ENCODE results near the gene ST7L.

ST7L gene

GRCh38 chr1:112563341-112563740 is 55.6 kb downstream of the ST7L start:
- H3K36me3 ChIP-seq (ENCODE audit: control insufficient read depth, insufficient read depth, low read length) = no peaks in the 10 kb centered on the region
- no peaks in the 10 kb centered on the region for H3K4me1 ChIP-seq (ENCODE audit: control insufficient read depth, insufficient read depth, low read length)
- no peaks in the 10 kb centered on the region for H3K27me3 ChIP-seq (ENCODE audit: control insufficient read depth, insufficient read depth, low read length)
- H3K27ac ChIP-seq (ENCODE audit: low read depth, low read length) = no peak overlapping the region
- no peak overlapping the region for H3K9ac ChIP-seq (ENCODE audit: low read length)
- H3K4me3 ChIP-seq (ENCODE audit: low read length) = no peak overlapping the region

- Histone ChIP-seq H3K4me1 (ENCODE audit: control insufficient read depth, insufficient read depth, low read length) (no peaks in the 10 kb centered on the region), H3K36me3 (ENCODE audit: control insufficient read depth, insufficient read depth, low read length) (no peaks in the 10 kb centered on the region), H3K27ac (ENCODE audit: low read depth, low read length) (no peak overlapping the region), H3K4me3 (ENCODE audit: low read length) (no peak overlapping the region), H3K9ac (ENCODE audit: low read length) (no peak overlapping the region), H3K27me3 (ENCODE audit: control insufficient read depth, insufficient read depth, low read length) (no peaks in the 10 kb centered on the region)
Observed at GRCh38 chr1:112558634-112559033, 60.3 kb downstream of the ST7L start.

GRCh38 chr1:112557385-112557784 is 61.6 kb downstream of the ST7L start:
- H3K4me1 ChIP-seq (ENCODE audit: control insufficient read depth, insufficient read depth, low read length) = no peaks in the 10 kb centered on the region
- no peak overlapping the region for H3K4me3 ChIP-seq (ENCODE audit: low read length)
- no peaks in the 10 kb centered on the region for H3K27me3 ChIP-seq (ENCODE audit: control insufficient read depth, insufficient read depth, low read length)
- no peaks in the 10 kb centered on the region for H3K36me3 ChIP-seq (ENCODE audit: control insufficient read depth, insufficient read depth, low read length)
- no peak overlapping the region for H3K27ac ChIP-seq (ENCODE audit: low read depth, low read length)
- H3K9ac ChIP-seq (ENCODE audit: low read length) = no peak overlapping the region

DNA sequence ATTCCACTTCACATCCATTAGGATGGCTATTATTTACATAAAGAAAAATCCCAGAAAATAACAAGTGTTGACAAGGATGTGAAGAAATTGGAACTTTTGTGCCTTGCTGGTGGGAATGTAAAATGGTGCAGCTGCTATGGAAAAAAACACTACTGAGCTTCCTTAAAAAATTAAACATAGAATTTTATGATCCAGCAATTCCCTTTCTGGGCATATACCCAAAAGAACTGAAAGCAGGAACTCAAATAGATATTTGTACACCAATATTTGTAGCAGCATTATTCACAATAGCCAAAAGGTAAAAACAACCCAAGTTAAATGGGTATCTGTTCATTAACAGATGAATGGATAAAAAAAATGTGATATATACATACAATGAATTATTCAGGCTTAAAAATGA is 64.5 kb downstream of the ST7L start:
- H3K27ac ChIP-seq (ENCODE audit: low read depth, low read length) = no peak overlapping the region
- H3K27me3 ChIP-seq (ENCODE audit: control insufficient read depth, insufficient read depth, low read length) = no peaks in the 10 kb centered on the region
- no peak overlapping the region for H3K4me3 ChIP-seq (ENCODE audit: low read length)
- H3K4me1 ChIP-seq (ENCODE audit: control insufficient read depth, insufficient read depth, low read length) = no peaks in the 10 kb centered on the region
- no peak overlapping the region for H3K9ac ChIP-seq (ENCODE audit: low read length)
- no peaks in the 10 kb centered on the region for H3K36me3 ChIP-seq (ENCODE audit: control insufficient read depth, insufficient read depth, low read length)

DNA sequence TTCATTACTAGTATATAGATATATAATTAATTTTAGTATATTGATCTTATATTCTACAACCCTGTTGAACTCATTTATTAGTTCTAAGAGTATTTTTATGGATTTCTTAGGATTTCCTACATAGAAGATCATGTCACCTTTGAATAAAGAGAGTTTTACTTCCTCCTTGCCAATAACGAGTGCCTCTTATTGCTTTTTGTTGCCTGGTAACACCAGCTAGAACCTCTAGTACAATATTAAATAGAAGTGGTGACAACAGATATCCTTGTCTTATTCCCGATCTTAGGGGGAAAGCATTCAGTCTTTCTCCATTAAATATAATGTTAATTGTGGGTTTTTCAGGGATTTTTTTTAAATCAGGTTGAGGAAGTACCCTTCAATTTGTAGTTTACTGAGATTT is 69.4 kb downstream of the ST7L start:
- no peaks in the 10 kb centered on the region for H3K36me3 ChIP-seq (ENCODE audit: control insufficient read depth, insufficient read depth, low read length)
- H3K9ac ChIP-seq (ENCODE audit: low read length) = no peak overlapping the region
- H3K27me3 ChIP-seq (ENCODE audit: control insufficient read depth, insufficient read depth, low read length) = no peaks in the 10 kb centered on the region
- no peak overlapping the region for H3K27ac ChIP-seq (ENCODE audit: low read depth, low read length)
- H3K4me1 ChIP-seq (ENCODE audit: control insufficient read depth, insufficient read depth, low read length) = no peaks in the 10 kb centered on the region
- H3K4me3 ChIP-seq (ENCODE audit: low read length) = no peak overlapping the region

DNA sequence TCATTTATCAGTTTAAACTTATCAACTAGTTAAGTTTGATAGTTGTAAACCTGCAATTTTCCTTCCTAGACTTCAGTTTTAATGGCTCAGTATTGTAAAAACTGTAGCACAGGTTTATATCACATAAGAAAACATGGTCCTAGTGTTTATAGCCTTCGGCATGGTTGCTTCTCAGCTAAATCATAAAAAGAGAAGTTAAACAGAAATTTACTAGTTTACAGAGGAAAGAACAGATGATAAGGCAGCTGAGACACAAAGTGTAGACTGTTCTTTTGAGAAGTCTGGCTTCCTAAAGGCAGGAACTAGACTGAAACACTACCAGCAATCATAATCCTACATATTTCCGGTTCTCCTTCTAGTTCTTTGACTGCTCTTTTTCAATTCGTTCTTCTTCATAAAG is 70.4 kb downstream of the ST7L start:
- no peak overlapping the region for H3K9ac ChIP-seq (ENCODE audit: low read length)
- no peak overlapping the region for H3K4me3 ChIP-seq (ENCODE audit: low read length)
- no peak overlapping the region for H3K27ac ChIP-seq (ENCODE audit: low read depth, low read length)
- no peaks in the 10 kb centered on the region for H3K4me1 ChIP-seq (ENCODE audit: control insufficient read depth, insufficient read depth, low read length)
- no peaks in the 10 kb centered on the region for H3K27me3 ChIP-seq (ENCODE audit: control insufficient read depth, insufficient read depth, low read length)
- H3K36me3 ChIP-seq (ENCODE audit: control insufficient read depth, insufficient read depth, low read length) = no peaks in the 10 kb centered on the region

DNA sequence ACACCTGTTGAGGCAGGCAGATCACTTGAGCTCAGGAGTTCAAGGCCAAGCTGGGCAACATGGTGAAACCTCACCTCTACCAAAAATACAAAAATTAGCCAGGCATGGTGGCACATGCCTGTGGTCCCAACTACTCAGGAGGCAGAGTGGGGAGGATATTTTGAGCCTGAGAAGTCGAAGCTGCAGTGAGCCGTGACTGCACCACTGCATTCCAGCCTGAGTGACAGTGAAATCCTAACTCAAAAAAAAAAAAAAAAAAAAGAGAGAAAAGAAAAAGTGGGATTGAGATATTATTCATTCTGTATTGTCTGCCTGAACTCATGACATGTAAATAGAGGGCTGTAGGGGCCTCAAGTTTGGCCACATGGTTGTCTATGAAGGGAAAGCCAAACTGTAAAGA is 72.9 kb downstream of the ST7L start:
- H3K27ac ChIP-seq (ENCODE audit: low read depth, low read length) = no peak overlapping the region
- H3K4me1 ChIP-seq (ENCODE audit: control insufficient read depth, insufficient read depth, low read length) = no peaks in the 10 kb centered on the region
- peaks cover 3% of the 10 kb centered on the region for H3K36me3 ChIP-seq (ENCODE audit: control insufficient read depth, insufficient read depth, low read length)
- H3K9ac ChIP-seq (ENCODE audit: low read length) = no peak overlapping the region
- no peaks in the 10 kb centered on the region for H3K27me3 ChIP-seq (ENCODE audit: control insufficient read depth, insufficient read depth, low read length)
- no peak overlapping the region for H3K4me3 ChIP-seq (ENCODE audit: low read length)

- Histone ChIP-seq H3K4me3 (ENCODE audit: low read length) (no peak overlapping the region), H3K27ac (ENCODE audit: low read depth, low read length) (no peak overlapping the region), H3K4me1 (ENCODE audit: control insufficient read depth, insufficient read depth, low read length) (no peaks in the 10 kb centered on the region), H3K36me3 (ENCODE audit: control insufficient read depth, insufficient read depth, low read length) (peaks cover 5% of the 10 kb centered on the region), H3K9ac (ENCODE audit: low read length) (no peak overlapping the region), H3K27me3 (ENCODE audit: control insufficient read depth, insufficient read depth, low read length) (no peaks in the 10 kb centered on the region)
Observed at GRCh38 chr1:112544751-112545150, 74.2 kb downstream of the ST7L start.

GRCh38 chr1:112544011-112544688 is 74.8 kb downstream of the ST7L start:
- no peaks in the 10 kb centered on the region for H3K4me1 ChIP-seq (ENCODE audit: control insufficient read depth, insufficient read depth, low read length)
- no peak overlapping the region for H3K9ac ChIP-seq (ENCODE audit: low read length)
- H3K27ac ChIP-seq (ENCODE audit: low read depth, low read length) = peak overlapping the region; percentile 33
- peaks cover 5% of the 10 kb centered on the region for H3K36me3 ChIP-seq (ENCODE audit: control insufficient read depth, insufficient read depth, low read length)
- H3K4me3 ChIP-seq (ENCODE audit: low read length) = no peak overlapping the region
- no peaks in the 10 kb centered on the region for H3K27me3 ChIP-seq (ENCODE audit: control insufficient read depth, insufficient read depth, low read length)

GRCh38 chr1:112542206-112542973 is 76.6 kb downstream of the ST7L start:
- no peak overlapping the region for H3K27ac ChIP-seq (ENCODE audit: low read depth, low read length)
- H3K4me1 ChIP-seq (ENCODE audit: control insufficient read depth, insufficient read depth, low read length) = no peaks in the 10 kb centered on the region
- no peak overlapping the region for H3K4me3 ChIP-seq (ENCODE audit: low read length)
- H3K27me3 ChIP-seq (ENCODE audit: control insufficient read depth, insufficient read depth, low read length) = no peaks in the 10 kb centered on the region
- peaks cover 5% of the 10 kb centered on the region for H3K36me3 ChIP-seq (ENCODE audit: control insufficient read depth, insufficient read depth, low read length)
- no peak overlapping the region for H3K9ac ChIP-seq (ENCODE audit: low read length)

DNA sequence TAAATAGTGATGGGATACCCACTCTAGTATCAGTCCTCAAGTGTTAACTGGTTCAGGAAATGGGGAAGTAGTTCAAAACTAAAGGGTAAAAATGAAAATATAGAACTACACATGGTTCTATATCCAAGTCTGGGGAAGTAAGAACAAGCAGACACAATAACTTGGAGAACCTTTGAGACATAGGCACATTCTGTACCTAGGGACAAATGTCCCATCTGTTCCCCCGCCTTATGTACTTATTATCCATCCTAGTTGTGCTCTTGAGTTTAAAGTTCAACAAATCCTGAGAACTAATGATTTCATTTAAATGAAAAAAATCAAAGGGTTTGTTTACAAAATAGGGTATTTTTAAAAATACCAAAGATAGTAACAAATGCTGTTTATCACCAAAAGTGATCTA is 77.6 kb downstream of the ST7L start:
- H3K27ac ChIP-seq (ENCODE audit: low read depth, low read length) = no peak overlapping the region
- H3K4me1 ChIP-seq (ENCODE audit: control insufficient read depth, insufficient read depth, low read length) = no peaks in the 10 kb centered on the region
- no peaks in the 10 kb centered on the region for H3K27me3 ChIP-seq (ENCODE audit: control insufficient read depth, insufficient read depth, low read length)
- H3K9ac ChIP-seq (ENCODE audit: low read length) = no peak overlapping the region
- no peak overlapping the region for H3K4me3 ChIP-seq (ENCODE audit: low read length)
- H3K36me3 ChIP-seq (ENCODE audit: control insufficient read depth, insufficient read depth, low read length) = peaks cover 5% of the 10 kb centered on the region

- no peak overlapping the region for H3K27ac ChIP-seq (ENCODE audit: low read depth, low read length)
- no peaks in the 10 kb centered on the region for H3K27me3 ChIP-seq (ENCODE audit: control insufficient read depth, insufficient read depth, low read length)
- H3K36me3 ChIP-seq (ENCODE audit: control insufficient read depth, insufficient read depth, low read length) = peaks cover 5% of the 10 kb centered on the region
- H3K4me1 ChIP-seq (ENCODE audit: control insufficient read depth, insufficient read depth, low read length) = no peaks in the 10 kb centered on the region
- H3K9ac ChIP-seq (ENCODE audit: low read length) = no peak overlapping the region
- no peak overlapping the region for H3K4me3 ChIP-seq (ENCODE audit: low read length)
Observed at GRCh38 chr1:112540226-112540794, 78.6 kb downstream of the ST7L start.

- Histone ChIP-seq H3K4me3 (ENCODE audit: low read length) (no peak overlapping the region), H3K27me3 (ENCODE audit: control insufficient read depth, insufficient read depth, low read length) (no peaks in the 10 kb centered on the region), H3K36me3 (ENCODE audit: control insufficient read depth, insufficient read depth, low read length) (peaks cover 5% of the 10 kb centered on the region), H3K4me1 (ENCODE audit: control insufficient read depth, insufficient read depth, low read length) (no peaks in the 10 kb centered on the region), H3K9ac (ENCODE audit: low read length) (no peak overlapping the region), H3K27ac (ENCODE audit: low read depth, low read length) (no peak overlapping the region)
Observed at GRCh38 chr1:112538883-112539282, 80.1 kb downstream of the ST7L start.
